Esophagus squamous epithelium (tissue), 4 donors: ENCODE measurements around the gene HAUS7.

Experiments used
- CTCF ChIP-seq, 6 experiments: fragments of 450-650 bp in 4 of 6; fragments of 200-600 bp in 2 of 6; sonication (generic) in 2 of 6; IDR thresholded peaks; one replicate each; pipeline ENCODE4 v1.5.1; 2016 to 2019; ENCODE audit warnings: antibody characterized with exemption in 6 of 6, mild to moderate bottlenecking in 4 of 6, moderate library complexity in 4 of 6
- POLR2A ChIP-seq, 4 donors: fragments of 450-650 bp; IDR thresholded peaks; one replicate each; pipeline ENCODE4 v1.6.1; 2017; ENCODE audit warnings: antibody characterized with exemption in 4 of 4, mild to moderate bottlenecking in 4 of 4, moderate library complexity in 3 of 4

- TF ChIP-seq CTCF (IDR thresholded peaks at IDR 0.05) (no peak), POLR2A (IDR thresholded peaks at IDR 0.05) (no peak)
These were observed 28.4 kb downstream of the HAUS7 start for GRCh38 chrX:153441981-153442380.
